ENCODE data around the gene CACNB1.
A peak's percentile ranks its signal among the peaks of the same experiment; 100 is the strongest.

CACNB1 gene

GRCh38 chr17:39197380-39198185 lies at the start of gene CACNB1:
Gene CACNB1 (minus strand): TSS chr17:39197669. CDS start chr17:39197495, 174 bp downstream.
- TF ChIP-seq CTCF (IDR thresholded peaks at IDR 0.05; ENCODE audit: low read depth, low read length): no peak
- no peak for DNase-seq (ENCODE audit: extremely low read depth, low read depth)

- DNase-seq (ENCODE audit: extremely low read depth, low read depth): no peak
Measured at GRCh38 chr17:39246274-39246673, 48.8 kb upstream of the CACNB1 start.

GRCh38 chr17:39244600-39245570 lies 47.4 kb upstream of the CACNB1 start:
- TF ChIP-seq CTCF (IDR thresholded peaks at IDR 0.05; ENCODE audit: low read depth, low read length): peak; percentile 97
- peak; percentile 46 for DNase-seq (ENCODE audit: extremely low read depth, low read depth)

More at GRCh38 chr17:39246274-39246673, 48.8 kb upstream of the CACNB1 start:
- TF ChIP-seq CTCF (IDR thresholded peaks at IDR 0.05; ENCODE audit: low read depth, low read length): no peak

- no peak for DNase-seq (ENCODE audit: extremely low read depth, low read depth)
- TF ChIP-seq CTCF (IDR thresholded peaks at IDR 0.05; ENCODE audit: low read depth, low read length): no peak
Measured at GRCh38 chr17:39244016-39244599, 46.6 kb upstream of the CACNB1 start.

GRCh38 chr17:39243155-39243554 lies 45.7 kb upstream of the CACNB1 start:
- TF ChIP-seq CTCF (IDR thresholded peaks at IDR 0.05; ENCODE audit: low read depth, low read length): no peak
- no peak for DNase-seq (ENCODE audit: extremely low read depth, low read depth)

GRCh38 chr17:39240631-39241030 lies 43.2 kb upstream of the CACNB1 start:
- no peak for TF ChIP-seq CTCF (IDR thresholded peaks at IDR 0.05; ENCODE audit: low read depth, low read length)
- DNase-seq (ENCODE audit: extremely low read depth, low read depth): no peak
